GM12801 (cell line): ENCODE measurements around the gene APOC3.

Experiments used
- TF ChIP-seq, protein P1 (sequence below): IDR thresholded peaks from one replicate; pipeline ENCODE4 v1.5.1; 2011; ENCODE audit warnings: control low read depth; ENCODE audit not compliant: insufficient read length; ENCODE audit errors: extremely low read depth

The APOC3 gene

DNA sequence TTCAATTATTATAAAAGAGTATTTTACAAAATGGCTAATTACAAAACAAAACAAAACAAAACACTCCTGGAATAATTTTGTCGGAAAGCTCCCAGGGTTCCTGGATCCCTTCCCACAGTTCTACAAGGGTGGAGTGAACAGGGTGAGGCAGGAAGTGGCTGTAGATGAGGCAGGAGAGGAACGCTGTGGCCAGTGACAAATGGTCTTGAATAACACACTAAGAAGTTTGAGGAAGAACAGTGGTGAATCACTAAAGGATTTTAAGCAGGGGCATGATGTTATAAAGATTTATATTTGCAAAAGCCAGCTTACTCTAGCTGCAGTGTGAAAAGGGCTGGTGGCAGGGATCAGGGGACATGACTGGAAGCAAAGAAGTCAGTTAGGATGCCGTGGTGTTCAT is 41.5 kb downstream of the APOC3 start:
- TF ChIP-seq, protein P1, sequence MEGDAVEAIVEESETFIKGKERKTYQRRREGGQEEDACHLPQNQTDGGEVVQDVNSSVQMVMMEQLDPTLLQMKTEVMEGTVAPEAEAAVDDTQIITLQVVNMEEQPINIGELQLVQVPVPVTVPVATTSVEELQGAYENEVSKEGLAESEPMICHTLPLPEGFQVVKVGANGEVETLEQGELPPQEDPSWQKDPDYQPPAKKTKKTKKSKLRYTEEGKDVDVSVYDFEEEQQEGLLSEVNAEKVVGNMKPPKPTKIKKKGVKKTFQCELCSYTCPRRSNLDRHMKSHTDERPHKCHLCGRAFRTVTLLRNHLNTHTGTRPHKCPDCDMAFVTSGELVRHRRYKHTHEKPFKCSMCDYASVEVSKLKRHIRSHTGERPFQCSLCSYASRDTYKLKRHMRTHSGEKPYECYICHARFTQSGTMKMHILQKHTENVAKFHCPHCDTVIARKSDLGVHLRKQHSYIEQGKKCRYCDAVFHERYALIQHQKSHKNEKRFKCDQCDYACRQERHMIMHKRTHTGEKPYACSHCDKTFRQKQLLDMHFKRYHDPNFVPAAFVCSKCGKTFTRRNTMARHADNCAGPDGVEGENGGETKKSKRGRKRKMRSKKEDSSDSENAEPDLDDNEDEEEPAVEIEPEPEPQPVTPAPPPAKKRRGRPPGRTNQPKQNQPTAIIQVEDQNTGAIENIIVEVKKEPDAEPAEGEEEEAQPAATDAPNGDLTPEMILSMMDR: no peak

DNA sequence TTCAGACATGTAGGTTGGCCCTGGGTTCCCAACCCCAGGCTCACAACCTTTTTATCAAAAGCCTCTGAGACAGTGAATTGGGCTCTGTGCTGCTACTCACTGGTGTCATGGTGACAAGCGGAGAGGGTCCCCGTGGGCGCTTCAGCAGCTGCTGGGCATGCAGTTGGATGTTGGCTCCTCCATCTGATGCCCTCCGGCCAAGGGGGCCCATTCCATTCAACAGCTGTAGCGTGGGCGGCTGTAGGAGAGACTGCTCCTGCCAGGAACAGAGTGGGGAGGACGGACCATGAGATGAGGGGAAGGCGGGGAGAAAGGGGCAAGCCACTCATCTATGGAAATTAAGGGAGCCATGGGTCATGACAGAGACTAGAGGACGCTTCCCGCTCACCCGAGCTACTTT is 43.7 kb downstream of the APOC3 start:
- TF ChIP-seq, protein P1: no peak

- TF ChIP-seq, protein P1: no peak
Measured at GRCh38 chr11:116874251-116874650, 44.5 kb downstream of the APOC3 start.

DNA sequence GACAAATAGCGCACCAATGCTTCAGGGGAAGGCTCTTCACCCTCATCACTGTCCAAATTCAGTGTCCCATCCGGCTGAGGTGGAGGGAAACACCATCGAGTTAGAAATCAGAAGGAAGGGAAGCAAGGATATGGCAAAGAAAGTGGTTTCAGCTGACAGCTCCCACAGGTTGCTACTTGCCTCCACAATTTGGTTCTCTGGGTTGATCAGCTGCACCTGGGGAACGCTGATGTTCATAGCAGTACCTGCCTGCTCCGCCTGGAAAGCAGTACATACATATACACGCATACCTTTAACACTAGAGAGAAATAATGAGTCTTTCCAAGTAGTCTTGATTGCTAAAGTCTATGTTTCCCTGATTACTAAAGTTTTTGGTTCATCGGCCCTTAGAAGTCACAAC is 45.5 kb downstream of the APOC3 start:
- TF ChIP-seq, protein P1: no peak

- TF ChIP-seq, protein P1: no peak
Measured at GRCh38 chr11:116876656-116877055, 46.9 kb downstream of the APOC3 start.

DNA sequence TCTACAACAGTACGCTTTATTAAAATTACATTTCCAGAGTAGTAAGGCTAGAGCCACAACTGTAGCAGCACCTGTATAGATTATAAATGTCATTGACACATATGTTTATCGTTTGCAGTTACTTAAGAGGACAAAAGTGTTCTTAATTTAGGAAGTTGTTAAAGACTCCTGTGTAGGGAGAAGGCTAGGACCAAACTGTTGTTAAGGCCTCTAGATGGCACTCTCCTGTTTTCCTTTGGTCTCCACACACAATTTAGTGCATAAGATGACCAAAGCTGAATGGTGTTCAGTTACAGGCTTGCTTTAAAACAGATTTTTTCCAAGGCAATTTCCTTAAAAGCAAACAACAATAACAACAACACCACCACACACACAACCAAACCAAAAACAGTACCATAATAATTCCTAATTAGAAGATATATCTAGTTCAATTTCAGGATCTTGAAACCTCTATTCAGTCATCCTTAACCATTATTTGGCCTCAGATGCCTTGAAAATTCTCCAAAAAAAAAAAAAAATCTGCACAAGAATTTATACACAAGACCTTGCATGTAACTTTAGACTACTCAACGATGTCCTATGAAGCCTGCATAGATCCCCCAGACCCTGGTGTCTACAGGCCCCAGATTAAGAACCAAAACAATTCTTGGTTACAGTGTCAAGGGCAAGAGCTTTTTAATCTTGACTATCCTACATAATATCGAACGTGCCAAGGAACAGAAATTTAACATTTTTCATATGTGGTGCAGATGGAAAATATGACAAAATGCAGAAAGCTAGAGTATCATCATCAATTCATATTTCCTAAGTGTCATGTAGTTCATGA is 50.3 kb downstream of the APOC3 start:
- TF ChIP-seq, protein P1: no peak

DNA sequence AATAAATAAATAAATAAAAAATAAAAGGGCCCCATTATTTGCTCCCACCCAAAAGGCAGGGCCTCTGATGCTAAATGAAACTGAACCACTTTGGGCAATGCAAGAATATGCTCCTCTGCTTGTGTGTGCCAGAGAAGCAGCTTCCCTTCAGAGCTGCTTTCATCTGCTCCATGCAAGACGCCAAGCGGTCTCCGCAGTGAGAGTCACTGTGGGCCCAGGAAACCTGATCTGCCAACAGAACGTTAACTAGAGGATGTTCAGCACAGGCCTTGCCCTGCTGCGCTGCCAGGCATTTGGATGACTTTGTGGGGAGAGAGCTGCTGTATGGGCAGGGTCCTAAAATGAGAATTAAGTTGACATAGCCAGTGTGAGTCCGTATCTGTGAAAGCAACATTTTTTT is 51.4 kb downstream of the APOC3 start:
- TF ChIP-seq, protein P1: no peak
